Liver (tissue), 3 donors: ENCODE data around the gene PODXL2.

Experiments used
- GABPA ChIP-seq, 2 donors: IDR thresholded peaks in 1 of 2; conservative IDR thresholded peaks in 1 of 2; 2 replicates each; pipeline ENCODE4 v1.6.1; 2016; ENCODE audit warnings: antibody characterized with exemption in 2 of 2, mild to moderate bottlenecking in 1 of 2, moderate library complexity in 1 of 2
- JUND ChIP-seq, 2 donors: IDR thresholded peaks; 2 replicates each; pipeline ENCODE4 v1.6.1; 2016; ENCODE audit warnings: antibody characterized with exemption in 2 of 2
- MAX ChIP-seq: IDR thresholded peaks from 2 replicates; pipeline ENCODE4 v1.6.1; 2016; ENCODE audit warnings: antibody characterized with exemption
- RAD21 ChIP-seq, 2 donors: IDR thresholded peaks; 2 replicates each; pipeline ENCODE4 v1.6.1; 2016; ENCODE audit warnings: antibody characterized with exemption in 2 of 2, mild to moderate bottlenecking in 2 of 2
- SP1 ChIP-seq: IDR thresholded peaks from 2 replicates; pipeline ENCODE4 v1.6.1; 2018; ENCODE audit warnings: antibody characterized with exemption, mild to moderate bottlenecking
- TAF1 ChIP-seq: conservative IDR thresholded peaks from 2 replicates; pipeline ENCODE4 v1.6.1; 2016; ENCODE audit warnings: antibody characterized with exemption, mild to moderate bottlenecking
- YY1 ChIP-seq: IDR thresholded peaks from 2 replicates; pipeline ENCODE4 v1.6.1; 2016; ENCODE audit warnings: antibody characterized with exemption, mild to moderate bottlenecking
- ZBTB33 ChIP-seq: IDR thresholded peaks from 2 replicates; pipeline ENCODE4 v1.6.1; 2016; ENCODE audit warnings: antibody characterized with exemption
- TF ChIP-seq, protein P1 (sequence below): IDR thresholded peaks from 2 replicates; pipeline ENCODE4 v1.6.1; 2016; ENCODE audit warnings: antibody characterized with exemption
- TF ChIP-seq, protein P2 (sequence below): fragments of 150-350 bp; IDR thresholded peaks from 2 replicates; pipeline ENCODE4 v1.5.1; 2017; ENCODE audit warnings: improper control_type of control experiment, low read depth, low read length; ENCODE audit not compliant: missing input control
- TF ChIP-seq, protein P3 (sequence below): IDR thresholded peaks from 2 replicates; pipeline ENCODE4 v1.6.1; 2016; ENCODE audit warnings: antibody characterized with exemption, mild to moderate bottlenecking
- donor health status: healthy.
- donor health status: healthy.

- TF ChIP-seq, protein P1, sequence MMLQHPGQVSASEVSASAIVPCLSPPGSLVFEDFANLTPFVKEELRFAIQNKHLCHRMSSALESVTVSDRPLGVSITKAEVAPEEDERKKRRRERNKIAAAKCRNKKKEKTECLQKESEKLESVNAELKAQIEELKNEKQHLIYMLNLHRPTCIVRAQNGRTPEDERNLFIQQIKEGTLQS: no peak
- TF ChIP-seq, protein P2, sequence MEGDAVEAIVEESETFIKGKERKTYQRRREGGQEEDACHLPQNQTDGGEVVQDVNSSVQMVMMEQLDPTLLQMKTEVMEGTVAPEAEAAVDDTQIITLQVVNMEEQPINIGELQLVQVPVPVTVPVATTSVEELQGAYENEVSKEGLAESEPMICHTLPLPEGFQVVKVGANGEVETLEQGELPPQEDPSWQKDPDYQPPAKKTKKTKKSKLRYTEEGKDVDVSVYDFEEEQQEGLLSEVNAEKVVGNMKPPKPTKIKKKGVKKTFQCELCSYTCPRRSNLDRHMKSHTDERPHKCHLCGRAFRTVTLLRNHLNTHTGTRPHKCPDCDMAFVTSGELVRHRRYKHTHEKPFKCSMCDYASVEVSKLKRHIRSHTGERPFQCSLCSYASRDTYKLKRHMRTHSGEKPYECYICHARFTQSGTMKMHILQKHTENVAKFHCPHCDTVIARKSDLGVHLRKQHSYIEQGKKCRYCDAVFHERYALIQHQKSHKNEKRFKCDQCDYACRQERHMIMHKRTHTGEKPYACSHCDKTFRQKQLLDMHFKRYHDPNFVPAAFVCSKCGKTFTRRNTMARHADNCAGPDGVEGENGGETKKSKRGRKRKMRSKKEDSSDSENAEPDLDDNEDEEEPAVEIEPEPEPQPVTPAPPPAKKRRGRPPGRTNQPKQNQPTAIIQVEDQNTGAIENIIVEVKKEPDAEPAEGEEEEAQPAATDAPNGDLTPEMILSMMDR: no peak
- TF ChIP-seq YY1 (no peak), ZBTB33 (no peak), RAD21 (IDR thresholded peaks at IDR 0.05) (no peak), MAX (no peak), TAF1 (no peak), JUND (IDR thresholded peaks at IDR 0.05) (no peak), GABPA (IDR thresholded peaks at IDR 0.05 in 1 of 2, conservative IDR thresholded peaks at IDR 0.05 in 1 of 2) (no peak), SP1 (no peak)
- TF ChIP-seq, protein P3, sequence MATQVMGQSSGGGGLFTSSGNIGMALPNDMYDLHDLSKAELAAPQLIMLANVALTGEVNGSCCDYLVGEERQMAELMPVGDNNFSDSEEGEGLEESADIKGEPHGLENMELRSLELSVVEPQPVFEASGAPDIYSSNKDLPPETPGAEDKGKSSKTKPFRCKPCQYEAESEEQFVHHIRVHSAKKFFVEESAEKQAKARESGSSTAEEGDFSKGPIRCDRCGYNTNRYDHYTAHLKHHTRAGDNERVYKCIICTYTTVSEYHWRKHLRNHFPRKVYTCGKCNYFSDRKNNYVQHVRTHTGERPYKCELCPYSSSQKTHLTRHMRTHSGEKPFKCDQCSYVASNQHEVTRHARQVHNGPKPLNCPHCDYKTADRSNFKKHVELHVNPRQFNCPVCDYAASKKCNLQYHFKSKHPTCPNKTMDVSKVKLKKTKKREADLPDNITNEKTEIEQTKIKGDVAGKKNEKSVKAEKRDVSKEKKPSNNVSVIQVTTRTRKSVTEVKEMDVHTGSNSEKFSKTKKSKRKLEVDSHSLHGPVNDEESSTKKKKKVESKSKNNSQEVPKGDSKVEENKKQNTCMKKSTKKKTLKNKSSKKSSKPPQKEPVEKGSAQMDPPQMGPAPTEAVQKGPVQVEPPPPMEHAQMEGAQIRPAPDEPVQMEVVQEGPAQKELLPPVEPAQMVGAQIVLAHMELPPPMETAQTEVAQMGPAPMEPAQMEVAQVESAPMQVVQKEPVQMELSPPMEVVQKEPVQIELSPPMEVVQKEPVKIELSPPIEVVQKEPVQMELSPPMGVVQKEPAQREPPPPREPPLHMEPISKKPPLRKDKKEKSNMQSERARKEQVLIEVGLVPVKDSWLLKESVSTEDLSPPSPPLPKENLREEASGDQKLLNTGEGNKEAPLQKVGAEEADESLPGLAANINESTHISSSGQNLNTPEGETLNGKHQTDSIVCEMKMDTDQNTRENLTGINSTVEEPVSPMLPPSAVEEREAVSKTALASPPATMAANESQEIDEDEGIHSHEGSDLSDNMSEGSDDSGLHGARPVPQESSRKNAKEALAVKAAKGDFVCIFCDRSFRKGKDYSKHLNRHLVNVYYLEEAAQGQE: no peak
Observed at GRCh38 chr3:127637971-127638370, 9.0 kb downstream of the PODXL2 start.
